NCI-H1436 (cell line): ENCODE measurements around the gene PAFAH1B2.
"Not testable (repeated sequence)": the region's sequence is repeated elsewhere in the genome, so short reads cannot be mapped to it uniquely, and the experiment has no call there.

Experiments used
- DNase-seq: peaks from one replicate; lab custom pipeline; 2025; lab: John Stamatoyannopoulos, UW

The PAFAH1B2 gene

GRCh38 chr11:117202386-117203068, 58.4 kb downstream of the PAFAH1B2 start:
- no peak for DNase-seq

DNA sequence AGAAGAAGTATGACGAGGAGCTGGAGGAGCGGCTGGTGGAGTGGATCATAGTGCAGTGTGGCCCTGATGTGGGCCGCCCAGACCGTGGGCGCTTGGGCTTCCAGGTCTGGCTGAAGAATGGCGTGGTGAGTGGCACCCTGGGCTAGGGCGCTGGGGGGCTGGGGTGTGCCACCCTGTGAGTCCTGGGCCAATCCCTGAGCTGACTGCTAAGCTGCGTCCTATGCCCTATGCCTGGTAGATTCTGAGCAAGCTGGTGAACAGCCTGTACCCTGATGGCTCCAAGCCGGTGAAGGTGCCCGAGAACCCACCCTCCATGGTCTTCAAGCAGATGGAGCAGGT, 59.0 kb downstream of the PAFAH1B2 start:
- no peak for DNase-seq

DNA sequence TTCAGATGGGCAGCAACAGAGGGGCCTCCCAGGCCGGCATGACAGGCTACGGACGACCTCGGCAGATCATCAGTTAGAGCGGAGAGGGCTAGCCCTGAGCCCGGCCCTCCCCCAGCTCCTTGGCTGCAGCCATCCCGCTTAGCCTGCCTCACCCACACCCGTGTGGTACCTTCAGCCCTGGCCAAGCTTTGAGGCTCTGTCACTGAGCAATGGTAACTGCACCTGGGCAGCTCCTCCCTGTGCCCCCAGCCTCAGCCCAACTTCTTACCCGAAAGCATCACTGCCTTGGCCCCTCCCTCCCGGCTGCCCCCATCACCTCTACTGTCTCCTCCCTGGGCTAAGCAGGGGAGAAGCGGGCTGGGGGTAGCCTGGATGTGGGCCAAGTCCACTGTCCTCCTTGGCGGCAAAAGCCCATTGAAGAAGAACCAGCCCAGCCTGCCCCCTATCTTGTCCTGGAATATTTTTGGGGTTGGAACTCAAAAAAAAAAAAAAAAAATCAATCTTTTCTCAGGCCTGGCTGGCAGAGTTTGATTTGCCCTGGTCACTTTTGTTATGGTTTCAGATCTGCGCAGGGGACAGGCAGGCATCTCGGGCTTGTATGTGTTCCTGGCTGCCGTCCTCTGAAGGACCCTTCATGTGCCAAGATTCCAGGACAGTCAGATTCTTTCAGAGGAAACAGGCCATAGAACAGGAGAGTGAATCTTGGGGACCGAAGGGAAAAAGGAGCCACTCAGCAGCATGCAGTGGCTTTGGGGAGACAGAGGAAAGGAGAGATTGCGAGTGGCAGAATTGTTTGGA, 60.4 kb downstream of the PAFAH1B2 start:
- no peak for DNase-seq

- DNase-seq, result no peak
Measured at GRCh38 chr11:117205211-117205818, 61.2 kb downstream of the PAFAH1B2 start.

- not testable (repeated sequence) for DNase-seq
Measured at GRCh38 chr11:117206111-117206510, 62.0 kb downstream of the PAFAH1B2 start.

- DNase-seq, result not testable (repeated sequence)
Measured at GRCh38 chr11:117206859-117207258, 62.8 kb downstream of the PAFAH1B2 start.

DNA sequence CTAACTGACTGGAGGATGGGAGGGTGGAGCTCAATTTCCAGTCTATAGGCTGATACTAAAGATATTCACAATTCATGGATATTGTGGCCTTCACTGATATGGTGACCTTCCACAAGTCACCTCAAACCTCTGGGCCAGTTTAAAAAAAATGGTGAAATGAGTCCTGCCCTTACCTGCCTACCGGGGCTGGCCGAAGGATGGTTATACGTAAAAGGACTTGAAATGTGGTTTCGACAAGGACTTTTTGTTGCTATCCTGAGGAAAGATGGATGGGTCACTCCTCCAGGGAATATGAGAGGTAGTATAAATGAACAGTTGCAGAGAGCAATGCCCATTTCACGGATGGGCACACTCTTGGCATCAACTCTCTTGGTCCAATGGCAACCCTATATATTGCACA, 63.4 kb downstream of the PAFAH1B2 start:
- not testable (repeated sequence) for DNase-seq

GRCh38 chr11:117208710-117209109, 64.6 kb downstream of the PAFAH1B2 start:
- not testable (repeated sequence) for DNase-seq

GRCh38 chr11:117209351-117210125, 65.5 kb downstream of the PAFAH1B2 start:
- DNase-seq, result not testable (repeated sequence)

DNA sequence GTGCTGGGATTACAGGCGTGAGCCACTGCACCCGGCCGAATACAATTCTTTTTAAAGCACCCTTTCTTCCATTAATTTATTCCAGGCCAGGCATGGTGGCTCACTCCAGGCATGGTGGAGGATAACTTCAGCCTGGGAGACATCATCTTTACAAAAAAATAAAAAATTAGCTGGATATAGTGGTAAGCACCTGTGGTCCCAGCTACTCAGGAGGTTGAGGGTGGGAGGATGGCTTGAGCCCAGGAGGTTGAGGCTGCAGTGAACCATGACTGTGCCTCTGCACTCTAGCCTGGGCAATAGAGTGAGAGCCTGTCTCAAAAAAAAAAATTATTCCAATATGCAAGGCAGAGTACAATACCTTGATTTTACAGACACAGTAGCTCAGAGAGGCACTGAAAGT, 66.5 kb downstream of the PAFAH1B2 start:
- DNase-seq, result no peak

DNA sequence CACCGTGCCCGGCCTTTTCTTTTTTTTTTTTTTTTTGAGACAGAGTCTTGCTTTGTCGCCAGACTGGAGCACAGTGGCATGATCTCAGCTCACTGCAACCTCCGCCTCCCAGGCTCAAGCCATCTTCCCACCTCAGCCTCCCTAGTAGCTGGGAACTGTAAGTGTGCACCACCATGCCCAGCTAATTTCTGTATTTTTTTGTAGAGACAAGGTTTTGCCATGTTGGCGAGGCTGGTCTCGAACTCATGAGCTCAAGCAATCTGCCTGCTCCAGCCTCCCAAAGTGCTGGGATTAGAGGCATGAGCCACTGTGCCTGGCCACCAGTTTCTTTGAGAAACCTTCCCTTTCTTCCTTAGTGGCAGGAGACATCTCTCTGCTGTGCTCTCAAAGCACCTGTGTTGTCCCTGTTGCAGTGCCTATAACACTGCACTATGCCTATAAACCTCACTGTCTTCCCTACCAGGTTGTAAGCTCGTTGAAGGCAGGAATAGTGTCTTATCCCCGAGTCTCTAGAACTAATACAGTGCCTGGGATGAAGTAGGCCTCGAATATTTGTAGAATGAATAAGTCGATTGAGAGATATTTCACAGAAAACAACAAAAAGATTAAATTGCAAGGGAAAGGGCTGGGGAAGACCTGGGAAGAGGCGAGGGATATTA, 68.7 kb downstream of the PAFAH1B2 start:
- DNase-seq, result no peak

DNA sequence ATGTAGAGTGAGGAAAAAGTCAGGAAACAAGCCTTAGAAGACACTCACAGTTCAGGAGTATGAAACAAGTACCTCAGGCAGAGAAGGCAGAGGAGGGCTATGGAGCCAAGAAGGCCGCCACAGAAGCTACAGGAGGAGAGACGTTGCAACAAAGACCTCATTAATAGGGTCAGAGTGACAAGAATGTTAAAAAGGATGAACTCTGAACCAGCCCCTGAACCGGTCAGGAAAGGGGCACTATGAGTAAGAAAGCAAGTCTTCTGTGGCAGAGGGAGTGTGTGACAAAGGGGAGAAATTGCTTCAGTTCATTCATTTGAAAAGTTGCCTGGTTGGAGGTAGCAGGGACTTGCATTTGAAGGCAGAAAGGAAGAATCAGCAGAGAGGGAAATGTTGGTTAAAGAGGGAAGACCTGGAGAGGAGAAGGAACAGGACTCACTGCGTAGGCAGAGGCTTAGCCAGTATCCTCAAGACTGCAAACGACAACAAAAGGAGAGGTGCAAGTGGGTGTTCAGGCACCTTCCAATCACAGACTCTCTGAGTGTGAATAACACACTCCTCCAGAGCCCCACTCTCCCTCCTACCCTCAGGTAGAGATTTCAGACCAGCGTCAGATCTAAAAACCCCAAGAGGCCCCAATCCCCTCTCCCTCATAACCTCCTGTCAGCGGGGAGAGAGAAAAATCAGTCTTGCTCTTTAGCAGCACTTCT, 70.5 kb downstream of the PAFAH1B2 start:
- DNase-seq, result no peak

DNA sequence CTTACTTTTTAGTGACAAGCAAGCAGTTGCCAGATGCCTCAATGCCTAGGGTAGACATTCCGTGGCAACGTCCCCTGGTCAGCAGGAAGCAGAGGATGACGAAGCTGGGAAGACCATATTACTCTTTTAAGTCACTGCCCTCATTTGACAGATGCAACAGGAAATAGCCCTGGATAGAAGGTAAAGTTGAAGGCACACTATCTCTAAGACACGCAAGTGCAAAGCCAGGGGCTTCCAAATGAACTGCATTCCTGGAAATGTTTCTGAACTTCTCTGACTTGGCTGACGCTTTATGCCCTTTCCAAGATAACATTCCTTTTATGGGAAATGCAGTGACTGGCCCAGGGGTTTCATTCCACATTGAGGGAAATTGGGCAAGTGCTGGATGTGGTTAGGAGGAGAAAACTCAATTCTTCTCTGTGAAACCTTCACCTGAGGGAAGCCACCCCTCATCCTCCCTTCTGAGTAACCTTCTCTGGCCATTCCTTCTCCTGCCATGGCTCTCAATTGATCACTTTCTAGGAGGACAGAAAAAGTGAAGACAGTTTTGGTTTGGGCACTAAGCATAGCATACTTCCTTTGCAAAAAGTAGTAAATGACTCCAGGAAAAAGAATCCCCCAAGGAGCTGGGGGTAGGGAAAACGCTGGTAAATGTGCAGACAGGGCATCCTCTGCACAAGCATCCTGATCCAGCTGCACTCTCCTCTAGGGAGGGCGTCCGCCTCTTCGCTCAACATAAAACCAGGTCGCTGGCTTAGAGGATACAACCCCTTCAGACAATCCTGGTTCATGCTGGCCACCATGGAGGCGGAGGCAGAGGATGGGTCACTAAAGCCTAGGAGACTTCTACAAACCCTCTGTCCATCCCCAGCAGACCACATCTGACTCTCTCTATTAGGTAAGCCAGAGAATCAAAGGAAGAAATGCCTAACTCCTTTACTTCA, 73.3 kb downstream of the PAFAH1B2 start:
- no peak for DNase-seq

DNA sequence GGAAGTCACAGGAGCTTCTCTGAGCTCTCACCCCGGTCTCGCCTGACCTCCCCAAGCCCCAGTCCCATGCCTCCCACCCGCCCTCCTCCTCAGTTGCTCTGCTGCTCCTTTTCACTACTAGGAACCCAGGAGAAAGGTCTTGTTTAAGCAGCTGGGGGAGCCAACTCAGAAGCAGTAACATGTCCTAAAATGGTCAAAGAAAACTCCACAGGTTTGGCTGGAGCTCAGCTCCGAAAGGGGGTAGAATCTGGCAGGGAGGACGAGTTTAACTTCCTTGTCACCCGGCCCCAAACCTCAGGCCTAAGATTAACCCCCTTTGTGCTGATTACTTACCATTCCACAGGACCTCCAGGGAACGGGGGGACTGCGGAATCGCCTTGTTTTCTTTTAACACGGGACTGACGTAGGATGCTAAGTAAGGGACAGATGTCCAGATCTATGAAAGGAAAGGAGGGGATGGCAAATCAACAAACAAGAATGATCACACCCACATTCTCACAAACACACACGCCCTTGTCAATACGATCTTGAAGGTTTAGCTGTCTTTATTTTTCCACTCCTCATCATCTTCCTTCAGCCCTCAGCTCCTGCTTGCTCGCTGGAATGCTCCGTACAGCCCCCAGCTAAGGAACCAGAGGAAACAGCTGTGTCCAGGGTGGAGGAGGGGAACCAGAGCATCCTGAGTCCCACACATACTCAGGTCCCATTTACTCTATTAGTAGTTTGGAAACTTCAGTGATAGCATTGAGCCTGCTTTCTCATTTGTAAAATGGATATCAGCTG, 74.2 kb downstream of the PAFAH1B2 start:
- DNase-seq, result no peak

DNA sequence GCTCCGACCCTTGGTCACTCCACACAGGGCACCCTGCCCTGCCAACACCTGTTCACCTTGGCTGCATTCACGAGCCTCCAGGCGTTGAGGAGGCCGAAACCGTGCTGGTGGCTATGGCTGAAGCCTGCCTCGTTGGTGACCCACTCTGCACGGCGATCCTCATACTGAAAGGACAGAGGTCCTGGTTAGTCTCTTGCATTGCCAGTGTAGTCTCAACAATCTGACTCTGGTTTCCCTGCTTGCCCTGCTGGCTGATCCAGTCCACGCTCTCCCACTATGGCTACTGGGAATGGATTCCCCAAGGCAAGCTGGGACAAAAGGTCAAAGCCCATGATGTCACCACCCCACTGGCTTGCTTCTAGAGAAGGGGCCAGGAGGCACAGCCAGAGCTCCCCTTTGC, 74.9 kb downstream of the PAFAH1B2 start:
- DNase-seq, result no peak

DNA sequence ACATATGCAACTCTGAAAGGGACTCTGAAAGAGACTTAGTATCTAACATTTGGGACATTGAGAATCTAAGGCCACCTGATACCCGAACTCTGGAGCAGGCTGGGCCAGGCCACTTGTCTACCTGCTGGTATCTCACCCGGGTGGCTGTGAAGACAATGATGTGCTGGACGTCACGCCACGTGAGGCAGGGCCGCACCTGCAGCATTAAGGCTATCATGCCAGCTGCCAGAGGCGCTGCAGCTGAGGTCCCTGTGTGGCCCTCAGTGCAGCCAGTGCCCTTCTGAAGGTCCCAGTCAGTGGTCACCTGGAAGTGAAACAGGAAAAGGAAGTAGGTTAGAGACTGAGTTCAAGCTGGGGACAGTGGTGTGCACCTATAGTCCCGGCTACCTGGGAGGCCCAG, 75.4 kb downstream of the PAFAH1B2 start:
- DNase-seq, result no peak

DNA sequence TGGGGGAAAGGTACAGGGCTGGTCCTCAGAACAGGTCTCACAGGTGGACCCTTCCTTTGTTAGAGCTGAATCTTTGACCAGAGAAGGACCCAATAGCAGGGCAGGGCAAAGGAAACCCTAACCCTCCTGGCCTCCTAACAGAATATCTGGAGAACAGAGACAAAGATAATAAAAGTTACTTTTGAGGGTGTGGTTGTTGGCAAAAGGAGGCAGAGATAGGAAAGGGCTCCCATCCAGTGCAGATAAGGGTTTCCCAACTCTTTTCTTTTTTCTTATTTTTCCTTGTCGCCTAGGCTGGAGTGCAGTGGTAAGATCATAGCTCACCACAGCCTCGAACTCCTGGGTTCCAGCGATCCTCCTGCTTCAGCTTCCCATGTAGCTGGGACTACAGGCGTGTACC, 75.9 kb downstream of the PAFAH1B2 start:
- DNase-seq, result no peak

DNA sequence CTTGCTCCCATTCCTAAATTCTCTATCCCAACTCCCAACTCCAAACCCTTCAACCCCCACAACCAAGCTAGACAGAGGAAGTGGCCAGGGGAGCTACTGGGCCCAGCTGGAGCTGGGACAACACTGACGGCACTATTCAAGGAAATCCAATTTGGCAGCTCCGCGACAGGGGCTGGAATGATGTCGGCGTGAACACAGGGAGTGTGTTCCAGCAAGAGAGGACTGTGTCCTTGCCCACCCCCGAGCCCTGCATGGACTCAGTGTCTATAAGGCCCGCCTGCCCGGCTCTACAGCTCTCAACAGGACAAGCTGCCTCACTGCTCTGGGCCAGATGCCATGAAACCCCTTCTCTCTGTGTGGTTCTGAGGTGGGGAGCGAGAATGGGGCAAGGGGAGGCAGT, 76.5 kb downstream of the PAFAH1B2 start:
- DNase-seq, result no peak
